Measurements from ENCODE around the gene NRCAM.

- no peak for TF ChIP-seq YY1 (IDR thresholded peaks at IDR 0.05)
- TF ChIP-seq CTCF (IDR thresholded peaks at IDR 0.05; ENCODE audit: low read depth, low read length, missing input control) = no peak
Observed at GRCh38 chr7:108201766-108202165, 254.5 kb downstream of the NRCAM start.

Data from liver (tissue), 2 donors.